Activated CD8-positive, alpha-beta memory T cell treated with anti-CD3 and anti-CD28 coated beads, Interleukin-2, amount 50 U/mL, for 4 hours (primary cell): ENCODE measurements around the gene PKD1.
"Not testable (repeated sequence)": the region's sequence is repeated elsewhere in the genome, so short reads cannot be mapped to it uniquely, and the experiment has no call there.

Experiments
- DNase-seq: peaks from one replicate; pipeline ENCODE4 v3.0.0-alpha.2; 2020

Gene PKD1

GRCh38 chr16:2149630-2150417 is 14.1 kb upstream of the PKD1 start:
- no peak for DNase-seq

DNA sequence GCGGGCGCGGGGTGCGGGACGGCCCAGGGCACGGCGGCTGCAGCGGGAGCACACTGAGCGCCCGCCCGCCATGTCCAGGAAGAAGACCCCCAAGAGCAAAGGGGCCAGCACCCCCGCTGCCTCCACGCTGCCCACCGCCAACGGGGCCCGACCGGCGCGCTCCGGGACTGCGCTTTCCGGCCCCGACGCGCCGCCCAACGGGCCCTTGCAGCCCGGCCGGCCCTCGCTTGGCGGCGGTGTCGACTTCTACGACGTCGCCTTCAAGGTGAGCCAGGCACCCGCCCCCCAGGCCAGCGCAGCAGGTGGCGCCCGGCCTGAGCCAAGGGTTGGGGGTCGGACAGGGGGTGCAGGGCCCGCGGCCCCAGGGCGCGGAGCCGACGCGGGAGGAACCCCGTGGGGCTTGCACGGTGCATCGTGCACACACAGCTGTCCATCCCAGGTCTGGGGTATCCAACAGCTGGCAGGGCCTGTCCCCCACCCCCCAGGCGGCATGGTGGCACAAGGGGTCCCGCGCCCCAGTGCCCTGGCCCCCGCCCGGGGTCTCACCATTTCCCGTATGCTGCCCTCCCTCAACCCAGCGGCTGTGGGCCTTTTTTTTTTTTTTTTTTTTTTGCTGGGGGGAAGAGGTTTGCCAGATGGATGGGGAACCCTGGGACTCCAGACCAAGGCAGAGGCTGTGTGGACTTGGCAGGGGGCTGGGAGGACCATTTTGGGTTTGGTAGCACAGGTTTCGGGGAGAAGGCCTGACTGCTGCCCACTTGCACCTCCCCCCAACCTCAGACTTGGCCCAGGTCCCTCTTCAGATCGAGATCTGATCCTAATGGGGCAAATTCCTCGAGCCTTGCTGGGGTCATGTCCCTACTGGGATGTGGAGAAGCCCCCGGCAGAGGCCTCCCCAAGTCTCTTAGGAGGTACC is 13.3 kb upstream of the PKD1 start:
- DNase-seq: no peak

DNA sequence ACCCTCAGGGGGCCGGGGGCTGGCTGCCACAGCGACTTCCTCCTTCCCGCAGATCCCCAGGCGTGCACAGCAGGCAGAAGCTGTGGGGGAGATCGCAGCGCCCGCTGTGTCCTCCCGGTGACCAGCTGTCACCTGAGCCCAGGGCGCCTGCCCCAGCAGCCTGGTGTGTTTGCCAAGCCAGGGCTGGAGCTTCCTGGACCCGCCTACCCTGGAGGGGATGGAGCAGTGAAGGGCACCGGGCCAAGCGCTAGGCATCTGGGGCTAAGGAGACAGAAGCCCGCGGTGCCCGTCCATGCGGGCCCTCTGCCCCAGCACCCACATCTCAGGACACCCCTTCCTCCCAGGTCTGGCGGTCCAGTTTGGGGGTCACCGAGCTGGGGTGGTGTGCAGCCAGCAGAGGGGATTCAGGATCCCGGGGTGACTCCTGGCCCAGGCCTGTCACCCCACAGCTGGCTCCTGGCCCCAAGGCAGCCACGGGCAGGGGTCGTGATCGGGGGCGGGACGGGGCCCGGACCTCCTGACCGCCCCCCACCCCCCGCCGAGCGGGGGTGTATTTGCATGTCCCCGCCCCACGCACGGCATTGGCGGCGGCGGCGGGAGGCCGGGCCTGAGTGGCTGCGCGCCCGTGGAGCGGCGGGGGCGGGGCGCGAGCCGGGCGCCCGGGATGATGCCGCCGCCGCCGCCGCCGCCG is 12.4 kb upstream of the PKD1 start, which contains the start of gene RAB26:
RAB26 (plus strand) TSS at position 645 of the 691 bp plus-strand sequence. CDS start 159 bp downstream, outside the sequence.
- DNase-seq: peak; percentile 49

- no peak for DNase-seq
Observed at GRCh38 chr16:2147378-2147777, 11.7 kb upstream of the PKD1 start.

DNA sequence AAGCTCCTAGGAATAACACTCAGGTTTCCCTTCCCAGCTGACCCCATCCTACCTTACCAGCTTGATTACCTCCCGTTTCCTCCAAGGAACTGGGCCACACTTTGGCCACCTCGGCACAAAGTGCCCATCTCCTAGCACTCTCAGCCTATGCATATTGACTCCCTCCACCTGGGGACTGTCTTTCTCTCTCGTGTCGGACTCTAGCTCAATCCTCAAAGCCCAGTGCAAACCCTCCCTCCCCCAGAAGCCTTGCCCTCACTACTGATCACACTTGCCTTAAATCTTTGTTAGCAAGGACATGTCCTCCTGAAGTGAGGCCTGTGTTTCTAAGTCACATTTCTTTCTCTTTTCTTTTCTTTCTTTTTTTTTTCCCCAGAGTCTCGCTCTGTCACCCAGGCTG is 10.1 kb upstream of the PKD1 start:
- DNase-seq: no peak

- DNase-seq: no peak
Observed at GRCh38 chr16:2143878-2144485, 8.3 kb upstream of the PKD1 start.

DNA sequence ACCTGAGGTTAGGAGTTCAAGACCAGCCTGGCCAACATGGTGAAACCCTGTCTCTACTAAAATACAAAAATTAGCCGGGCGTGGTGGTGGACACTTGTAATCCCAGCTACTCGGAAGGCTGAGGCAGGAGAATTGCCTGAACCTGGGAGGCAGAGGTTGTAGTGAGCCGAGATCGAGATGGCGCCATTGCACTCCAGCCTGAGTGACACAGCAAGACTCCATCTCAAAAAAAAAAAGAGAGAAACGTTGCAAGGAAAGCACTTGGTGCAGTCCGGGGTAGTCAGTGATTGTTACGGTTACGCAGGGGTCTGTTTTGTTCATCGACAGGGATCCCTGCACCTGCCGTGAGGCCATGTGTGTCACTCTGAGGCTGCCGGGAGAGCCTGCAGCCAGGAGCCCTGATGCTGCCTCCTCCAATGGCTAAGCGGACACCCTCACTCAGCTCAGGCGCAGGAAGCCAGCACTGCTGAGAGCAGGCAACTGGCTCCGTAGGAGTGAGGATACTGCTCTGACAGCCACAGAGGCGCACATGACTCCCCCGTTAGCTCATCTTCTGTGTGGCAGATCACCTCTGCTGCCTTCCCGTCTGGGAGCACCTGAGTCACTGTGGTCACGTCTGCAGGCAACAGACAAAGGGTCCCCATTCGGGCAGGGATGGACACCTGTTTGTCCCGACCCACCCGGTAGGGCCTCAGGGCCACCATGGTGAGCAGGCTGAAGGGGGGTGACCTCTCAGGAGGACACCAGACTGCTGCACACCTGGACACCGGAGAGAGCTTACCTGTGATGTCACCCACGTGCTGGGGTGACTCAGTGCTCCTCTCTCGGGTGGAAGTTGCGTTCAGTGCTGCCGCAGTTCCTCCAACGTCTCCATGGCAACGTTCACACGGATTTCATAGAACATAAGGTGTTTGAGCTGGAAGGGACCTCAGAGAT is 7.5 kb upstream of the PKD1 start:
- no peak for DNase-seq

DNA sequence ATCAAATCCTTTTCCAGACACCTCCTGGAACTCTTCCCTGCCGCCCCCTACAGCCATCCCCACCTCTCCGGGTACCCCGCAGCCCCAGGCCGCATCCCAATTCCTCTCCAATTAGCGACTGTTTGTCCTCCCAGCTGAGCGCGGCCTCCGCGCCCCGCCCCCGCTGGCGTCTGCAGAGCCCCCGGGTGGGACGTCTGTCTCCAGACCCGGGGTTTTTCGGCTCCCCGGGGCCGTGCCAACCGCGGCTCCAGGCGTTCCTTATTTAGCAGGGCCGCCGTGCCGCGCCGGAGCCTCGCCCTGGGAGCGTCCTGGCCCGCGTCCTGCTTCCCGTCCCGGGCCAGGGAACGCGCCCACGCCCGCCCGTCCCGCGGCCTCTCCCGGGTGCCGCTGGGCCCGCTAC is 627 bp downstream of the PKD1 start:
- DNase-seq: not testable (repeated sequence)

GRCh38 chr16:2133797-2134196 is 1.9 kb downstream of the PKD1 start:
- DNase-seq: not testable (repeated sequence)

- not testable (repeated sequence) for DNase-seq
Observed at GRCh38 chr16:2129890-2130447, 5.7 kb downstream of the PKD1 start.

DNA sequence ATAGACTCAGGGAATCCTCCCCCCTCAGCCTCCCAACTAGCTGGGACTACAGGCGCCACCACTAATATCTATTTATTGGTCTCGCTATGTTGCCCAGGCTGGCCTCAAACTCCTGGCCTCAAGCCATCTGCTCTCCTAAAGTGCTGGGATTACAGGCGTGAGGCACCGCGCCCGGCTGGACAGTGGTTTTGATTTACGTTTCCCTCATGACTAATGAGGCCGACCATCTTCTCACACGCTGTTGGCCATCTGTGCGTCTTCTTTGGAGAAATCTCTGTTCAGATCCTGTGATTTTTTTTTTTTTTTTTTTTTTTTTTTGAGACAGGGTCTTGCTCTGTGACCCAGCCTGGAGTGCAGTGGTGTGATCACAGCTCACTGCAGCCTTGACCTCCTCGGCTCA is 6.4 kb downstream of the PKD1 start:
- not testable (repeated sequence) for DNase-seq

DNA sequence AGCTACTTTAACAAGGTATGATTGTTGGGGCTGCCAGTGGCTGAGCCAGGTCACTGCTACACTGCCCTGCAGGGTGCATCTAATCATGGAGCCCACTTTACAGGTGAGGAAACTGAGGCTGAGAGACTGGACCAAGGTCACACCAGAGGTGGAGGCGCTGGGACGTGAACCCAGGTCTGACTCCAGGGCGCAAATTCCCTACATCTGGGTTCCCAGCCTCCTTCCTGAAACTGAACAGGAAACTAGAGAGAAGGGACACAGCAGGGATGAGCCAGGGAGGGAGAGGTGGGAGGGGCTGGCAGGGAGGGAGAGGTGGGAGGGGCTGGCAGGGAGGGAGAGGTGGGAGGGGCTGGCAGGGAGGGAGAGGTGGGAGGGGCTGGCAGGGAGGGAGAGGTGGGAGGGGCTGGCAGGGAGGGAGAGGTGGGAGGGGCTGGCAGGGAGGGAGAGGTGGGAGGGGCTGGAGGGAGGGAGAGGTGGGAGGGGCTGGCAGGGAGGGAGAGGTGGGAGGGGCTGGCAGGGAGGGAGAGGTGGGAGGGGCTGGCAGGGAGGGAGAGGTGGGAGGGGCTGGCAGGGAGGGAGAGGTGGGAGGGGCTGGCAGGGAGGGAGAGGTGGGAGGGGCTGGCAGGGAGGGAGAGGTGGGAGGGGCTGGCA is 7.9 kb downstream of the PKD1 start:
- DNase-seq: not testable (repeated sequence)

DNA sequence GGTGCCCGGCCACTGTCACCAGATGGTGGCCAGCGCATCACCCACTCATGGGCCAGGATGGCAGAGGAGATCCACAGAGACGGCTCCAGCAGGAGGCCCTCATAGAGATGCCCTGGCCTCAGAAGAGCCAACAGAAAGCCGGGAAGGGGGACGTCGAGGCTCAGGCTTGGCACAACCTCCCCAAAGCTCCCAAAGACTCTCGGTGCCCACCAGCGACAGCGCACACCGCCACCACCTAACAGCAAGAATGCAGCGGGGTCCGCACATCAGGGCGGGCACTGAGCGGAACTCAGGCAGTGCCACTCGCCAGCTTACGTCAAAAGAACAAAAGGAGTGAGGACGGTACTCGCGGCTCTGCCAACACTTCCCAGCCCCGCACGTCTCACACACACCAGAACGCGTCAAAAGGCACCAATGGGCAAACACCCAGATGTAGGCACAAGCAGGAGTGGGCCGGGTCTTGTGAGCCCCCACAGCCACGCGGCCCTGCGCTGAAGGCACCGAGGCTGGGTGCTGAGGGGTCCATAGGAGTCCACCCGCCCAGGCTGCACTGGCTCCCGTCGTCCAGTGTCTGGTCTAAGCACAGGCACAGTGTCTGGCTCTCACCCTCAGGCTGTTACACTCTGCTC is 8.7 kb downstream of the PKD1 start:
- not testable (repeated sequence) for DNase-seq

- not testable (repeated sequence) for DNase-seq
Observed at GRCh38 chr16:2126161-2126743, 9.4 kb downstream of the PKD1 start.

- DNase-seq: not testable (repeated sequence)
Observed at GRCh38 chr16:2125609-2126008, 10.1 kb downstream of the PKD1 start.

DNA sequence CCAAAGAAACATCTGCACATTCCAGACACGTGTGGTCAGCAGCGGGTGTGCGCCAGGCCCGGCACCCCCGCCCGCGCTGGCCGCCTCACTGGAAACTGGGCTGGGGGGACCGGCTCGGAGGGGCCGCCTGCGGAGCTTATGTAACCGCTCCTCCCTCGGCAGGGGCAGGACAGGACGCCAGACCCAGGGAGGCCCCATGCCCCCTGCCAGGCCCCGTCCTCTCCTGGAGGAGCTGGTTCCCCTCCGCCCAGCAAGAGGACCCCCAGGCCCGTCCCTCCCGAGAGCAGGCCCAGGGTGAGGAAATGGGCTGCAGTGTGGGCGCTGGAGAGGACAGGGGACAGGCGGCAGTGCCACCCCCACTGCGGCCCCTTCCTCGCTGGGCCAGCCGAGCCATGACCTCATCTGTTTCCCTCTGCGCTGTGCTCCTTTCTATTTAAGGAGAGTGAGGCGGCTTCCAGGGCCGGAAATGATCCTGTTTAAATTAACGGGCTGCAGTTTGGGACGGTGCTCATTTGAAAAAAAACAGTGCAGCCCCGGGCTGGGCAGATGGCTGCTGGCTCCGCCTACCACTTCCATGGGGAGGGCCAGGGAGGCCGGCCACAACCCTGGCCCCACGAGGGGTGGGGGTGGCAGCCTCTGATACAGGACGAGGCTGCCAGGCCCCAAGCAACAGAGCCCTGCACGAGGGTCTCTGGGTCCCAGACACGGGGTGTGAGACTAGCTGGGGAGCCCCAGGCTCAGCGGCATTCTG is 10.8 kb downstream of the PKD1 start:
- DNase-seq: not testable (repeated sequence)

GRCh38 chr16:2124377-2124693 is 11.4 kb downstream of the PKD1 start:
- DNase-seq: not testable (repeated sequence)

- not testable (repeated sequence) for DNase-seq
Observed at GRCh38 chr16:2123706-2124376, 11.9 kb downstream of the PKD1 start.
